Measurements from ENCODE around the gene ABI3BP.

- TF ChIP-seq CTCF (conservative IDR thresholded peaks at IDR 0.05): no peak
- no peak for TF ChIP-seq ZFX (IDR thresholded peaks at IDR 0.05)
Observed at GRCh38 chr3:100706365-100706764, 286.9 kb downstream of the ABI3BP start.
